HCT116 (cell line): ENCODE data around the gene ALK. TPM values are rescaled to one million over a fixed set of nuclear protein-coding genes. Genes with fewer than 3 reads are reported as not detected.

ENCODE experiments used
- ATAC-seq: fragments of 200-7000 bp; cut with Tn5 transposase; 2 replicates; pipeline ENCODE4 v1.9.1; 2020; ENCODE audit warnings: mild to moderate bottlenecking, moderate library complexity
- BruUV-seq: library from RNA; stranded (reverse); fragments of 400-500 nt; replicated peaks from 2 replicates; lab custom pipeline; 2021; lab: Mats Ljungman, UMichigan
- CTCF ChIA-PET: fragments of 300-600 bp; sonication (Branson Sonifier 250); formaldehyde crosslinking; loops from one replicate; lab custom pipeline; 2021; ENCODE audit warnings: antibody characterized with exemption; lab: Charles Lee
- POLR2A ChIA-PET: fragments of 300-600, 350-600 bp; sonication (Branson Sonifier 250); formaldehyde crosslinking; loops from one replicate; lab custom pipeline; 2021; ENCODE audit warnings: antibody characterized with exemption; lab: Charles Lee
- RAD21 ChIA-PET, 2 experiments: fragments of 300-600 bp; sonication (Branson Sonifier 250); formaldehyde crosslinking; loops; one replicate each; lab custom pipeline; 2023; ENCODE audit warnings: low total read pairs in 2 of 2; ENCODE audit not compliant: uncharacterized antibody in 2 of 2, unreplicated experiment in 2 of 2, low non-redundant PET in 1 of 2; lab: Charles Lee
- DNase-seq: peaks from one replicate; pipeline ENCODE4 v3.0.0-alpha.2; 2010; ENCODE audit warnings: low read depth, low spot score
- H2AFZ ChIP-seq: fragments of 200-600 bp; shearing (Covaris generic), sonication (generic); 2 replicates; pipeline ENCODE4 v1.6.1; 2017; ENCODE audit warnings: low read depth, mixed run types, mixed read lengths, antibody characterized with exemption, low read length; ENCODE audit not compliant: poor library complexity, severe bottlenecking
- H3K27ac ChIP-seq: 2 replicates; pipeline ENCODE4 v1.5.1; 2012; ENCODE audit warnings: low read depth, low read length
- H3K27me3 ChIP-seq: fragments of 200-600 bp; sonication (generic); 2 replicates; pipeline ENCODE4 v1.6.1; 2016; ENCODE audit warnings: mixed run types, low read length, mixed read lengths; ENCODE audit not compliant: insufficient read depth
- H3K36me3 ChIP-seq, 2 experiments: fragments of 200-500 bp in 1 of 2; fragments of 200-600 bp in 1 of 2; sonication (Bioruptor generic) in 1 of 2; sonication (generic) in 1 of 2; 2 replicates each; pipeline versions ENCODE4 v1.5.1 to v1.6.1; 2014 to 2016; ENCODE audit warnings: low read length in 2 of 2, inconsistent platforms in 1 of 2, mixed read lengths in 1 of 2, mixed run types in 1 of 2; ENCODE audit not compliant: insufficient read depth in 2 of 2, control insufficient read depth in 1 of 2
- H3K4me1 ChIP-seq, 2 experiments: fragments of 200-600 bp in 1 of 2; sonication (generic) in 1 of 2; 2 replicates each; pipeline versions ENCODE4 v1.5.1 to v1.6.1; 2012 to 2017; ENCODE audit warnings: low read length in 2 of 2, inconsistent platforms in 1 of 2, mild to moderate bottlenecking in 1 of 2, mixed read lengths in 1 of 2, mixed run types in 1 of 2, moderate library complexity in 1 of 2; ENCODE audit not compliant: insufficient read depth in 2 of 2, control insufficient read depth in 1 of 2
- H3K4me2 ChIP-seq: fragments of 200-600 bp; sonication (generic); 2 replicates; pipeline ENCODE4 v1.6.1; 2017; ENCODE audit warnings: mixed run types, low read length, mixed read lengths
- H3K4me3 ChIP-seq, 2 experiments: fragments of 200-600 bp in 1 of 2; sonication (generic) in 1 of 2; replicated peaks in 1 of 2; 2 replicates each; pipeline ENCODE4 v1.5.1; 2011 to 2016; ENCODE audit warnings: low read length in 2 of 2, control low read depth in 1 of 2, low read depth in 1 of 2, mild to moderate bottlenecking in 1 of 2, mixed read lengths in 1 of 2, mixed run types in 1 of 2
- H3K79me2 ChIP-seq: fragments of 200-600 bp; sonication (generic); 2 replicates; pipeline ENCODE4 v1.6.1; 2017; ENCODE audit warnings: mild to moderate bottlenecking, mixed run types, low read length, moderate library complexity, mixed read lengths; ENCODE audit not compliant: insufficient read depth
- H3K9ac ChIP-seq: fragments of 200-600 bp; sonication (generic); 2 replicates; pipeline ENCODE4 v1.6.1; 2016; ENCODE audit warnings: low read length, mixed read lengths
- H3K9me2 ChIP-seq: fragments of 200-600 bp; sonication (generic), shearing (Covaris generic); 2 replicates; pipeline ENCODE4 v1.6.1; 2017; ENCODE audit warnings: mixed run types, mild to moderate bottlenecking, moderate library complexity; ENCODE audit not compliant: insufficient read depth
- H3K9me3 ChIP-seq, 2 experiments: fragments of 200-500 bp in 1 of 2; fragments of 200-600 bp in 1 of 2; sonication (Bioruptor generic) in 1 of 2; sonication (generic) in 1 of 2; 2 replicates each; pipeline ENCODE4 v1.6.1; 2014 to 2017; ENCODE audit warnings: low read length in 2 of 2, mixed read lengths in 2 of 2, inconsistent platforms in 1 of 2, low read depth in 1 of 2, mild to moderate bottlenecking in 1 of 2, mixed run types in 1 of 2, moderate library complexity in 1 of 2; ENCODE audit not compliant: control insufficient read depth in 1 of 2, insufficient read depth in 1 of 2
- H4K20me1 ChIP-seq: fragments of 200-600 bp; sonication (generic), shearing (Covaris generic); 2 replicates; pipeline ENCODE4 v1.6.1; 2017; ENCODE audit warnings: mixed run types, mild to moderate bottlenecking, moderate library complexity; ENCODE audit not compliant: insufficient read depth
- CBX3 ChIP-seq: IDR thresholded peaks from 2 replicates; pipeline ENCODE4 v1.6.1; 2012; ENCODE audit warnings: low read depth
- CEBPB ChIP-seq: IDR thresholded peaks from 2 replicates; pipeline ENCODE4 v1.6.1; 2012; ENCODE audit warnings: low read depth
- EGR1 ChIP-seq: IDR thresholded peaks from 2 replicates; pipeline ENCODE4 v1.6.1; 2012; ENCODE audit warnings: low read depth
- ELF1 ChIP-seq: IDR thresholded peaks from 2 replicates; pipeline ENCODE4 v1.6.1; 2012; ENCODE audit warnings: low read depth, borderline replicate concordance
- EZH2phosphoT487 ChIP-seq: fragments of 200-600 bp; IDR thresholded peaks from 2 replicates; pipeline ENCODE4 v1.6.1; 2018; ENCODE audit warnings: antibody characterized with exemption, borderline replicate concordance
- FOSL1 ChIP-seq: IDR thresholded peaks from 2 replicates; pipeline ENCODE4 v1.6.1; 2012; ENCODE audit warnings: low read depth
- JUND ChIP-seq: IDR thresholded peaks from 2 replicates; pipeline ENCODE4 v1.6.1; 2012
- POLR2A ChIP-seq: IDR thresholded peaks from 2 replicates; pipeline ENCODE4 v1.7.0; 2011; ENCODE audit warnings: borderline replicate concordance; ENCODE audit not compliant: insufficient read depth, insufficient read length; ENCODE audit errors: extremely low read depth
- POLR2AphosphoS5 ChIP-seq: IDR thresholded peaks from 2 replicates; pipeline ENCODE4 v1.6.1; 2011; ENCODE audit warnings: mild to moderate bottlenecking, low read depth, low read length, moderate library complexity
- REST ChIP-seq: IDR thresholded peaks from 2 replicates; pipeline ENCODE4 v1.6.1; 2012; ENCODE audit warnings: low read depth
- SIN3A ChIP-seq: IDR thresholded peaks from 2 replicates; pipeline ENCODE4 v1.6.1; 2012; ENCODE audit warnings: low read depth
- SP1 ChIP-seq: IDR thresholded peaks from 2 replicates; pipeline ENCODE4 v1.6.1; 2012; ENCODE audit warnings: low read depth
- SRF ChIP-seq: IDR thresholded peaks from 2 replicates; pipeline ENCODE4 v1.6.1; 2012; ENCODE audit warnings: low read depth
- TCF7L2 ChIP-seq: IDR thresholded peaks from 2 replicates; pipeline ENCODE4 v1.7.0; 2011; ENCODE audit warnings: borderline replicate concordance, inconsistent platforms; ENCODE audit not compliant: insufficient read depth, insufficient read length; ENCODE audit errors: extremely low read depth
- ZFX ChIP-seq: fragments of 450-650 bp; IDR thresholded peaks from 2 replicates; pipeline ENCODE4 v1.6.1; 2017
- ZNF274 ChIP-seq: fragments of 200-500 bp; sonication (Bioruptor generic); IDR thresholded peaks from 2 replicates; pipeline ENCODE4 v1.6.1; 2014; ENCODE audit warnings: mild to moderate bottlenecking, low read depth, low read length, inconsistent platforms
- intact Hi-C: fragments of 100-400 bp; cut with micrococcal nuclease; formaldehyde crosslinking; loops from 2 replicates; pipeline ENCODE4 v1.10.0; 2022
- total RNA-seq: library from RNA; stranded (reverse); gene quantifications from one replicate; pipeline ENCODE4 v1.2.1, GENCODE V29; 2021; ENCODE audit not compliant: unreplicated experiment
- TF ChIP-seq, protein P1 (sequence below): IDR thresholded peaks from 2 replicates; pipeline ENCODE4 v1.6.1; 2012
- TF ChIP-seq, protein P2 (sequence below): IDR thresholded peaks from 2 replicates; pipeline ENCODE4 v1.6.1; 2012

ALK gene
- total RNA-seq, 1 experiment from 2014 or later: not detected

- H3K4me3 ChIP-seq: no peak overlapping the region
- ATAC-seq: no peak
- POLR2A ChIA-PET: no interaction called here
- no peak overlapping the region for H3K4me2 ChIP-seq
- no peaks in the 10 kb centered on the region for H3K9me3 ChIP-seq
- RAD21 ChIA-PET: no interaction called here
- H3K9me2 ChIP-seq: no peaks in the 10 kb centered on the region
- H4K20me1 ChIP-seq: no peaks in the 10 kb centered on the region
- BruUV-seq: no TSS peak
- no peak overlapping the region for H2AFZ ChIP-seq
- no peaks in the 10 kb centered on the region for H3K79me2 ChIP-seq
- DNase-seq: no peak
- H3K27me3 ChIP-seq: peaks cover 59% of the 10 kb centered on the region
- intact Hi-C loops: no loop called here
- H3K36me3 ChIP-seq: no peaks in the 10 kb centered on the region
- TF ChIP-seq EZH2phosphoT487 (no peak), SRF (no peak), POLR2A (no peak), JUND (no peak), ZFX (no peak), ZNF274 (no peak), CEBPB (no peak), REST (no peak), SP1 (no peak), TCF7L2 (no peak), CBX3 (no peak), SIN3A (no peak), POLR2AphosphoS5 (no peak), ELF1 (no peak), EGR1 (no peak), FOSL1 (no peak)
- TF ChIP-seq, protein P1, sequence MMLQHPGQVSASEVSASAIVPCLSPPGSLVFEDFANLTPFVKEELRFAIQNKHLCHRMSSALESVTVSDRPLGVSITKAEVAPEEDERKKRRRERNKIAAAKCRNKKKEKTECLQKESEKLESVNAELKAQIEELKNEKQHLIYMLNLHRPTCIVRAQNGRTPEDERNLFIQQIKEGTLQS: no peak
- TF ChIP-seq, protein P2, sequence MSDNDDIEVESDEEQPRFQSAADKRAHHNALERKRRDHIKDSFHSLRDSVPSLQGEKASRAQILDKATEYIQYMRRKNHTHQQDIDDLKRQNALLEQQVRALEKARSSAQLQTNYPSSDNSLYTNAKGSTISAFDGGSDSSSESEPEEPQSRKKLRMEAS: no peak
- CTCF ChIA-PET: no interaction called here
- H3K4me1 ChIP-seq: no peaks in the 10 kb centered on the region
- no peak overlapping the region for H3K9ac ChIP-seq
- H3K27ac ChIP-seq: no peak overlapping the region
Observed at GRCh38 chr2:29504746-29505145, 416.6 kb downstream of the ALK start.
